K562 (cell line): ENCODE results near the gene SPOCD1. TPM values are rescaled to one million over a fixed set of nuclear protein-coding genes. Genes with fewer than 3 reads are reported as not detected.

ENCODE experiments used
- polyA plus RNA-seq, 8 experiments: library from polyadenylated mRNA; depleted of rRNA in 4 of 8; stranded (reverse) in 5 of 8; unstranded in 3 of 8; fragments of >200 nt; fragmentation: Nextera tagmentation in 2 of 8; fragmentation: Illumina TruSeq in 1 of 8; extraction: Ambion mirVana in 2 of 8; extraction: Trizol in 1 of 8; gene quantifications; 2 replicates each; pipeline versions ENCODE4 v1.2.1 to v1.2.3, GENCODE V29; 2011 to 2014; ENCODE audit warnings: inconsistent platforms in 1 of 8, missing spikeins in 1 of 8
- total RNA-seq, 7 experiments: library from RNA; depleted of rRNA in 6 of 7; stranded (reverse); fragments of >200 nt in 6 of 7; fragmentation: Illumina TruSeq in 2 of 7; extraction: Trizol in 2 of 7; gene quantifications; 2 replicates each; pipeline versions ENCODE4 v1.2.1 to v1.2.3, GENCODE V29; 2011 to 2021; ENCODE audit warnings: low replicate concordance in 1 of 7
- TF ChIP-seq, protein P1 (sequence below), 2 experiments: fragments of 450-650 bp; formaldehyde crosslinking in 1 of 2; IDR thresholded peaks; 2 replicates each; pipeline versions ENCODE4 v1.4.0 to v1.6.1; 2014 to 2020; ENCODE audit warnings: mild to moderate bottlenecking in 2 of 2, borderline replicate concordance in 1 of 2, low read depth in 1 of 2

Gene SPOCD1
- total and polyA plus RNA-seq, 9 of the 15 experiments (the other 6 are each of a cell fraction or from before 2014, with no cell fraction given) = 0.03 to 0.71 (median 0.26) TPM; not detected in 1

DNA sequence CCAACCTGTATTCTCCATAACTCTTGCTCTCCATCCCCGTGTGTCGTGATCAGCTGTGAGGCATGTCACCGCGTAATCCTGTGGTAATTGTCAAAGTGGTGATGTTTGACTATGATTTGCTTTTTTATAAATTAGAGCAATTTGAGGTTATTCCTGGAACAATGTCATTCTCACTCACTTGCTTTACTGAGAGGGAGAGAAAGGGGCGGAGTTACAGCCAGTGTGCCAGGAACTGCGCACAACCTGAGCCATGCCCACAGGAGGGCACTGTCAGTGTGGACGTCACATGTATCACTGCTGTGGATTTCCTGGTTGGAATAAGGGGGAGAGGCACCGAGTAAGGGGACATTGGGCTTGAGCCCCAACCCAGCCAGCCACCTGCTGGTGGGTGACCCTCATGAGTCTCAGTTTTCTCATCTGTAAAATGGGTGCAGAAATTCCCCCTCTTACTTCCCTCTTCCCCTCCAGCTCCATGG lies 58.6 kb downstream of the SPOCD1 start (continued):
- TF ChIP-seq, protein P1, sequence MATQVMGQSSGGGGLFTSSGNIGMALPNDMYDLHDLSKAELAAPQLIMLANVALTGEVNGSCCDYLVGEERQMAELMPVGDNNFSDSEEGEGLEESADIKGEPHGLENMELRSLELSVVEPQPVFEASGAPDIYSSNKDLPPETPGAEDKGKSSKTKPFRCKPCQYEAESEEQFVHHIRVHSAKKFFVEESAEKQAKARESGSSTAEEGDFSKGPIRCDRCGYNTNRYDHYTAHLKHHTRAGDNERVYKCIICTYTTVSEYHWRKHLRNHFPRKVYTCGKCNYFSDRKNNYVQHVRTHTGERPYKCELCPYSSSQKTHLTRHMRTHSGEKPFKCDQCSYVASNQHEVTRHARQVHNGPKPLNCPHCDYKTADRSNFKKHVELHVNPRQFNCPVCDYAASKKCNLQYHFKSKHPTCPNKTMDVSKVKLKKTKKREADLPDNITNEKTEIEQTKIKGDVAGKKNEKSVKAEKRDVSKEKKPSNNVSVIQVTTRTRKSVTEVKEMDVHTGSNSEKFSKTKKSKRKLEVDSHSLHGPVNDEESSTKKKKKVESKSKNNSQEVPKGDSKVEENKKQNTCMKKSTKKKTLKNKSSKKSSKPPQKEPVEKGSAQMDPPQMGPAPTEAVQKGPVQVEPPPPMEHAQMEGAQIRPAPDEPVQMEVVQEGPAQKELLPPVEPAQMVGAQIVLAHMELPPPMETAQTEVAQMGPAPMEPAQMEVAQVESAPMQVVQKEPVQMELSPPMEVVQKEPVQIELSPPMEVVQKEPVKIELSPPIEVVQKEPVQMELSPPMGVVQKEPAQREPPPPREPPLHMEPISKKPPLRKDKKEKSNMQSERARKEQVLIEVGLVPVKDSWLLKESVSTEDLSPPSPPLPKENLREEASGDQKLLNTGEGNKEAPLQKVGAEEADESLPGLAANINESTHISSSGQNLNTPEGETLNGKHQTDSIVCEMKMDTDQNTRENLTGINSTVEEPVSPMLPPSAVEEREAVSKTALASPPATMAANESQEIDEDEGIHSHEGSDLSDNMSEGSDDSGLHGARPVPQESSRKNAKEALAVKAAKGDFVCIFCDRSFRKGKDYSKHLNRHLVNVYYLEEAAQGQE (IDR thresholded peaks at IDR 0.05; ENCODE audit: borderline replicate concordance) = no peak
- TF ChIP-seq, protein P1 (CRISPR knock-in tag; IDR thresholded peaks at IDR 0.05; ENCODE audit: low read depth) = no peak
